Vagina (tissue), 2 donors: ENCODE measurements around the gene COL7A1.

Source experiments
- POLR2A ChIP-seq, 2 donors: fragments of 450-650 bp; IDR thresholded peaks; one replicate each; pipeline ENCODE4 v1.6.1; 2017; ENCODE audit warnings: antibody characterized with exemption in 2 of 2, mild to moderate bottlenecking in 2 of 2, moderate library complexity in 2 of 2
- POLR2AphosphoS5 ChIP-seq, 2 donors: sonication (generic); formaldehyde crosslinking; IDR thresholded peaks; one replicate each; pipeline ENCODE4 v1.9.0; 2017; ENCODE audit warnings: antibody characterized with exemption in 2 of 2, mild to moderate bottlenecking in 2 of 2, low read depth in 1 of 2; ENCODE audit not compliant: insufficient read depth in 1 of 2
- TF ChIP-seq, protein P1 (sequence below), 3 experiments: fragments of 450-650 bp in 2 of 3; fragments of 200-600 bp in 1 of 3; sonication (generic) in 1 of 3; IDR thresholded peaks; one replicate each; pipeline ENCODE4 v1.5.1; 2017 to 2019; ENCODE audit warnings: antibody characterized with exemption in 3 of 3, mild to moderate bottlenecking in 2 of 3, moderate library complexity in 2 of 3

DNA sequence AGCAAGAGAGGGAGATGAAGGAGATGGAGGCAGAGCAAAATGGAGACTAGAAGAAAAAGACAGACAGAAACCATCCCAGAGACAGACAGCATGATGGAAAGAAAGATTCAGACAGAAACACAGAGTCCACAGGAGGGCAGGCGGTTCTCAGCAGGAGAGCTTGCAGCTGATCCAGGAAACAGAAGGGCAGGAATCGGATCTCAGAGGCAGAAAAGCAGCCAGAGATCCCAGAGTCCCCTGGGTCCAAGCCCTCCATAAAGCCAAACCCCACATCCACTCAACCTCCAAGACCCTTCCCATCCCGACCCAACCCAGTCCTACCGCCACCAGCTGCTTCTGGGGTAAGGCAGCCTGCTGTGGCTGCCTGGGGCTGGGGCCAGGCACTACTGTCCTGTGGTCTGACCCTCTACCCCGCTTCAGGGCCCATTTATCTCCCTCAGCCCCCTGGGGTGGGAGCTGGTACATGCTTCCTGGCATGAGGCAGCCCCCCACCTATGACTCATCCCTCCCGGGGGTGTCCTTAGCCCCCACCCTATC is 31.7 kb downstream of the COL7A1 start, which contains the start of gene UCN2:
- TF ChIP-seq, protein P1, sequence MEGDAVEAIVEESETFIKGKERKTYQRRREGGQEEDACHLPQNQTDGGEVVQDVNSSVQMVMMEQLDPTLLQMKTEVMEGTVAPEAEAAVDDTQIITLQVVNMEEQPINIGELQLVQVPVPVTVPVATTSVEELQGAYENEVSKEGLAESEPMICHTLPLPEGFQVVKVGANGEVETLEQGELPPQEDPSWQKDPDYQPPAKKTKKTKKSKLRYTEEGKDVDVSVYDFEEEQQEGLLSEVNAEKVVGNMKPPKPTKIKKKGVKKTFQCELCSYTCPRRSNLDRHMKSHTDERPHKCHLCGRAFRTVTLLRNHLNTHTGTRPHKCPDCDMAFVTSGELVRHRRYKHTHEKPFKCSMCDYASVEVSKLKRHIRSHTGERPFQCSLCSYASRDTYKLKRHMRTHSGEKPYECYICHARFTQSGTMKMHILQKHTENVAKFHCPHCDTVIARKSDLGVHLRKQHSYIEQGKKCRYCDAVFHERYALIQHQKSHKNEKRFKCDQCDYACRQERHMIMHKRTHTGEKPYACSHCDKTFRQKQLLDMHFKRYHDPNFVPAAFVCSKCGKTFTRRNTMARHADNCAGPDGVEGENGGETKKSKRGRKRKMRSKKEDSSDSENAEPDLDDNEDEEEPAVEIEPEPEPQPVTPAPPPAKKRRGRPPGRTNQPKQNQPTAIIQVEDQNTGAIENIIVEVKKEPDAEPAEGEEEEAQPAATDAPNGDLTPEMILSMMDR (IDR thresholded peaks at IDR 0.05): no peak
- no peak for TF ChIP-seq POLR2A (IDR thresholded peaks at IDR 0.05)
- no peak for TF ChIP-seq POLR2AphosphoS5 (IDR thresholded peaks at IDR 0.05; ENCODE audit: insufficient read depth in 1 of 2, low read depth in 1 of 2)
